ENCODE measurements around the gene FGR. TPM values are rescaled to one million over a fixed set of nuclear protein-coding genes. Genes with fewer than 3 reads are reported as not detected.

FGR gene
- total RNA-seq, 1 experiment from 2014 or later: not detected

DNA sequence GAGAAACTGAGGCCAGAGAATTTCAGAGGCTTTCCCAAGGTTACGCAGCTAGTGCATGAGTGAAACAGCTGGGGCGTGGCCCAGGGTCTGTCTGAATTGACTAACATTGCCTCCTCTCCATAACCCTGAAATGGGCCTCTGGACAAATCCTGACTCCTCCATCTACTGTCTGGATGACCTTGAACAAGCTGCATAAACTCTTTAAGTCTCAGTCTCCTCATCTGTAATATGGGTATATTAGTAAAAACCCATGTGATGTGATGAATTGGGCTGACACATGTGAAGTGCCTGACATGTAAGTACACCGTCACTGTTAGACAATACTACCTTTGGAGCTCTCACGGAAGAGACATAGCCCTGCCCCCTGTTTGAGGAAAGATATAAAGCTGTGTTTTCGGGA is 12.3 kb upstream of the FGR start:
- RAD21 ChIA-PET (ENCODE audit: low non-redundant PET in 1 of 2, low total read pairs in 2 of 2, uncharacterized antibody in 2 of 2, unreplicated experiment in 2 of 2): no interaction called here
- no peaks in the 10 kb centered on the region for H4K20me1 ChIP-seq (ENCODE audit: insufficient read depth)
- no peak overlapping the region for H3K4me2 ChIP-seq (ENCODE audit: low read length)
- no peaks in the 10 kb centered on the region for H3K9me2 ChIP-seq (ENCODE audit: insufficient read depth)
- POLR2A ChIA-PET: no interaction called here
- no peak for ATAC-seq
- no peaks in the 10 kb centered on the region for H3K27me3 ChIP-seq (ENCODE audit: insufficient read depth, low read length)
- no peak for DNase-seq (ENCODE audit: low read depth, low spot score)
- H2AFZ ChIP-seq (ENCODE audit: low read depth, low read length, poor library complexity, severe bottlenecking): no peak overlapping the region
- BruUV-seq (replicated peaks): no TSS peak
- no peaks in the 10 kb centered on the region for H3K36me3 ChIP-seq (ENCODE audit: control insufficient read depth in 1 of 2, insufficient read depth in 2 of 2, low read length in 2 of 2)
- TF ChIP-seq ZFX (IDR thresholded peaks at IDR 0.05) (no peak), SIN3A (IDR thresholded peaks at IDR 0.05; ENCODE audit: low read depth) (no peak), ELF1 (IDR thresholded peaks at IDR 0.05; ENCODE audit: borderline replicate concordance, low read depth) (no peak), ZNF274 (IDR thresholded peaks at IDR 0.05; ENCODE audit: low read depth, low read length) (no peak)
- TF ChIP-seq, protein P1, sequence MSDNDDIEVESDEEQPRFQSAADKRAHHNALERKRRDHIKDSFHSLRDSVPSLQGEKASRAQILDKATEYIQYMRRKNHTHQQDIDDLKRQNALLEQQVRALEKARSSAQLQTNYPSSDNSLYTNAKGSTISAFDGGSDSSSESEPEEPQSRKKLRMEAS (IDR thresholded peaks at IDR 0.05): no peak
- TF ChIP-seq, protein P2, sequence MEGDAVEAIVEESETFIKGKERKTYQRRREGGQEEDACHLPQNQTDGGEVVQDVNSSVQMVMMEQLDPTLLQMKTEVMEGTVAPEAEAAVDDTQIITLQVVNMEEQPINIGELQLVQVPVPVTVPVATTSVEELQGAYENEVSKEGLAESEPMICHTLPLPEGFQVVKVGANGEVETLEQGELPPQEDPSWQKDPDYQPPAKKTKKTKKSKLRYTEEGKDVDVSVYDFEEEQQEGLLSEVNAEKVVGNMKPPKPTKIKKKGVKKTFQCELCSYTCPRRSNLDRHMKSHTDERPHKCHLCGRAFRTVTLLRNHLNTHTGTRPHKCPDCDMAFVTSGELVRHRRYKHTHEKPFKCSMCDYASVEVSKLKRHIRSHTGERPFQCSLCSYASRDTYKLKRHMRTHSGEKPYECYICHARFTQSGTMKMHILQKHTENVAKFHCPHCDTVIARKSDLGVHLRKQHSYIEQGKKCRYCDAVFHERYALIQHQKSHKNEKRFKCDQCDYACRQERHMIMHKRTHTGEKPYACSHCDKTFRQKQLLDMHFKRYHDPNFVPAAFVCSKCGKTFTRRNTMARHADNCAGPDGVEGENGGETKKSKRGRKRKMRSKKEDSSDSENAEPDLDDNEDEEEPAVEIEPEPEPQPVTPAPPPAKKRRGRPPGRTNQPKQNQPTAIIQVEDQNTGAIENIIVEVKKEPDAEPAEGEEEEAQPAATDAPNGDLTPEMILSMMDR (IDR thresholded peaks at IDR 0.05 in 2 of 3, conservative IDR thresholded peaks at IDR 0.05 in 1 of 3; ENCODE audit: borderline replicate concordance in 1 of 3, insufficient read depth in 1 of 3, low read depth in 2 of 3, low read length in 2 of 3): no peak
- no peaks in the 10 kb centered on the region for H3K9me3 ChIP-seq (ENCODE audit: control insufficient read depth in 1 of 2, insufficient read depth in 1 of 2, low read depth in 1 of 2, low read length in 2 of 2)
- no peaks in the 10 kb centered on the region for H3K79me2 ChIP-seq (ENCODE audit: insufficient read depth, low read length)
- H3K9ac ChIP-seq (ENCODE audit: low read length): no peak overlapping the region
- peaks cover 16 to 41% of the 10 kb centered on the region in 2 experiments for H3K4me1 ChIP-seq (ENCODE audit: control insufficient read depth in 1 of 2, insufficient read depth in 2 of 2, low read length in 2 of 2)
- H3K27ac ChIP-seq (ENCODE audit: low read depth, low read length): no peak overlapping the region
- CTCF ChIA-PET: interaction anchor here (2.3 kb wide), 1 partner anchor 15 kb away, joined by 8 read pairs; no protein-coding TSS in a partner anchor
- intact Hi-C loops (cut with micrococcal nuclease): no loop called here
- no peak overlapping the region for H3K4me3 ChIP-seq (replicated peaks in 1 of 2; ENCODE audit: low read depth in 1 of 2, low read length in 2 of 2)

DNA sequence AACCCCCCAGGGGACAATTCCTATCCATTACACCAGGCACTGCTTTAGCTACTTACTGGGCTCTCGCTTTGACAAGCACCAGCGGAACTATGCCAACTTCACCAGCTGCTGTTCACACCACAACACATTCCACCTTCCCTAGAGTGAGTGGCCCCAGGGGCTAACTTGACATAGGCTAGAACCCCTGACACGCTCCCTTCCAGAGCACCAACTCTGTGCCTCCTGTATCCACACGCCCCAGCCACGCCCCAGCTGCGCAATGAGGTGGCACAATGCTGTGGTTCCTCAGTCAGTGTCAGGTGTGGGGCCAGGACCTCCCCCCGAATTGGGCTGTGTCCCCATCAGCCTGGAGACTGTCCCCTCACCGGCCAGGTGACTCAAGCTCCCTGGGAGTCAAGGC is 11.7 kb upstream of the FGR start:
- Histone ChIP-seq H3K27me3 (ENCODE audit: insufficient read depth, low read length) (no peaks in the 10 kb centered on the region), H3K4me1 (ENCODE audit: control insufficient read depth in 1 of 2, insufficient read depth in 2 of 2, low read length in 2 of 2) (peaks cover 16 to 38% of the 10 kb centered on the region in 2 experiments), H3K4me2 (ENCODE audit: low read length) (no peak overlapping the region), H3K4me3 (replicated peaks in 1 of 2; ENCODE audit: low read depth in 1 of 2, low read length in 2 of 2) (no peak overlapping the region), H3K79me2 (ENCODE audit: insufficient read depth, low read length) (no peaks in the 10 kb centered on the region), H3K9me2 (ENCODE audit: insufficient read depth) (no peaks in the 10 kb centered on the region), H3K9ac (ENCODE audit: low read length) (no peak overlapping the region), H3K36me3 (ENCODE audit: control insufficient read depth in 1 of 2, insufficient read depth in 2 of 2, low read length in 2 of 2) (no peaks in the 10 kb centered on the region), H3K27ac (ENCODE audit: low read depth, low read length) (no peak overlapping the region), H2AFZ (ENCODE audit: low read depth, low read length, poor library complexity, severe bottlenecking) (no peak overlapping the region), H3K9me3 (ENCODE audit: control insufficient read depth in 1 of 2, insufficient read depth in 1 of 2, low read depth in 1 of 2, low read length in 2 of 2) (no peaks in the 10 kb centered on the region), H4K20me1 (ENCODE audit: insufficient read depth) (no peaks in the 10 kb centered on the region)
- intact Hi-C loops (cut with micrococcal nuclease): no loop called here
- POLR2A ChIA-PET: no interaction called here
- ATAC-seq: no peak
- CTCF ChIA-PET: interaction anchor here (2.3 kb wide), 1 partner anchor 16 kb away, joined by 8 read pairs; no protein-coding TSS in a partner anchor
- no peak for DNase-seq (ENCODE audit: low read depth, low spot score)
- RAD21 ChIA-PET (ENCODE audit: low non-redundant PET in 1 of 2, low total read pairs in 2 of 2, uncharacterized antibody in 2 of 2, unreplicated experiment in 2 of 2): no interaction called here
- no TSS peak for BruUV-seq (replicated peaks)
- no peak for TF ChIP-seq ZNF274 (IDR thresholded peaks at IDR 0.05; ENCODE audit: low read depth, low read length)
- TF ChIP-seq, protein P3, sequence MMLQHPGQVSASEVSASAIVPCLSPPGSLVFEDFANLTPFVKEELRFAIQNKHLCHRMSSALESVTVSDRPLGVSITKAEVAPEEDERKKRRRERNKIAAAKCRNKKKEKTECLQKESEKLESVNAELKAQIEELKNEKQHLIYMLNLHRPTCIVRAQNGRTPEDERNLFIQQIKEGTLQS (IDR thresholded peaks at IDR 0.05): no peak
- no peak for TF ChIP-seq ZFX (IDR thresholded peaks at IDR 0.05)
- TF ChIP-seq EGR1 (IDR thresholded peaks at IDR 0.05; ENCODE audit: low read depth): no peak
- TF ChIP-seq CEBPB (IDR thresholded peaks at IDR 0.05; ENCODE audit: low read depth): no peak
- TF ChIP-seq, protein P4, sequence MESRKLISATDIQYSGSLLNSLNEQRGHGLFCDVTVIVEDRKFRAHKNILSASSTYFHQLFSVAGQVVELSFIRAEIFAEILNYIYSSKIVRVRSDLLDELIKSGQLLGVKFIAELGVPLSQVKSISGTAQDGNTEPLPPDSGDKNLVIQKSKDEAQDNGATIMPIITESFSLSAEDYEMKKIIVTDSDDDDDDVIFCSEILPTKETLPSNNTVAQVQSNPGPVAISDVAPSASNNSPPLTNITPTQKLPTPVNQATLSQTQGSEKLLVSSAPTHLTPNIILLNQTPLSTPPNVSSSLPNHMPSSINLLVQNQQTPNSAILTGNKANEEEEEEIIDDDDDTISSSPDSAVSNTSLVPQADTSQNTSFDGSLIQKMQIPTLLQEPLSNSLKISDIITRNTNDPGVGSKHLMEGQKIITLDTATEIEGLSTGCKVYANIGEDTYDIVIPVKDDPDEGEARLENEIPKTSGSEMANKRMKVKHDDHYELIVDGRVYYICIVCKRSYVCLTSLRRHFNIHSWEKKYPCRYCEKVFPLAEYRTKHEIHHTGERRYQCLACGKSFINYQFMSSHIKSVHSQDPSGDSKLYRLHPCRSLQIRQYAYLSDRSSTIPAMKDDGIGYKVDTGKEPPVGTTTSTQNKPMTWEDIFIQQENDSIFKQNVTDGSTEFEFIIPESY (IDR thresholded peaks at IDR 0.05; ENCODE audit: extremely low read depth, insufficient replicate concordance, low read length): no peak
- TF ChIP-seq SRF (IDR thresholded peaks at IDR 0.05; ENCODE audit: low read depth): no peak
- TF ChIP-seq SIN3A (IDR thresholded peaks at IDR 0.05; ENCODE audit: low read depth): no peak
- TF ChIP-seq, protein P5, sequence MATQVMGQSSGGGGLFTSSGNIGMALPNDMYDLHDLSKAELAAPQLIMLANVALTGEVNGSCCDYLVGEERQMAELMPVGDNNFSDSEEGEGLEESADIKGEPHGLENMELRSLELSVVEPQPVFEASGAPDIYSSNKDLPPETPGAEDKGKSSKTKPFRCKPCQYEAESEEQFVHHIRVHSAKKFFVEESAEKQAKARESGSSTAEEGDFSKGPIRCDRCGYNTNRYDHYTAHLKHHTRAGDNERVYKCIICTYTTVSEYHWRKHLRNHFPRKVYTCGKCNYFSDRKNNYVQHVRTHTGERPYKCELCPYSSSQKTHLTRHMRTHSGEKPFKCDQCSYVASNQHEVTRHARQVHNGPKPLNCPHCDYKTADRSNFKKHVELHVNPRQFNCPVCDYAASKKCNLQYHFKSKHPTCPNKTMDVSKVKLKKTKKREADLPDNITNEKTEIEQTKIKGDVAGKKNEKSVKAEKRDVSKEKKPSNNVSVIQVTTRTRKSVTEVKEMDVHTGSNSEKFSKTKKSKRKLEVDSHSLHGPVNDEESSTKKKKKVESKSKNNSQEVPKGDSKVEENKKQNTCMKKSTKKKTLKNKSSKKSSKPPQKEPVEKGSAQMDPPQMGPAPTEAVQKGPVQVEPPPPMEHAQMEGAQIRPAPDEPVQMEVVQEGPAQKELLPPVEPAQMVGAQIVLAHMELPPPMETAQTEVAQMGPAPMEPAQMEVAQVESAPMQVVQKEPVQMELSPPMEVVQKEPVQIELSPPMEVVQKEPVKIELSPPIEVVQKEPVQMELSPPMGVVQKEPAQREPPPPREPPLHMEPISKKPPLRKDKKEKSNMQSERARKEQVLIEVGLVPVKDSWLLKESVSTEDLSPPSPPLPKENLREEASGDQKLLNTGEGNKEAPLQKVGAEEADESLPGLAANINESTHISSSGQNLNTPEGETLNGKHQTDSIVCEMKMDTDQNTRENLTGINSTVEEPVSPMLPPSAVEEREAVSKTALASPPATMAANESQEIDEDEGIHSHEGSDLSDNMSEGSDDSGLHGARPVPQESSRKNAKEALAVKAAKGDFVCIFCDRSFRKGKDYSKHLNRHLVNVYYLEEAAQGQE (IDR thresholded peaks at IDR 0.05; ENCODE audit: low read depth): no peak
